ENCODE measurements around the gene PTN. TPM values are rescaled to one million over a fixed set of nuclear protein-coding genes. Genes with fewer than 3 reads are reported as not detected.

The PTN gene
- polyA plus RNA-seq, 2 of the 4 experiments (the other 2 are of a cell fraction) = not detected

GRCh38 chr7:137287651-137288258 is 55.8 kb downstream of the PTN start:
- POLR2A ChIA-PET = no interaction called here
- TF ChIP-seq HOXB13 (CRISPR knock-in tag; IDR thresholded peaks at IDR 0.05; ENCODE audit: low read depth) (no peak), PBX3 (IDR thresholded peaks at IDR 0.05) (no peak), ZNF302 (CRISPR knock-in tag; IDR thresholded peaks at IDR 0.05) (no peak), RNF2 (IDR thresholded peaks at IDR 0.05; ENCODE audit: borderline replicate concordance, low read depth) (no peak), FOXS1 (CRISPR knock-in tag; IDR thresholded peaks at IDR 0.05) (no peak), RAD21 (conservative IDR thresholded peaks at IDR 0.05 in 1 of 2, IDR thresholded peaks at IDR 0.05 in 1 of 2) (no peak), RCOR1 (IDR thresholded peaks at IDR 0.05; ENCODE audit: low read depth, low read length) (no peak), ZC3H11A (IDR thresholded peaks at IDR 0.05) (no peak), CBX2 (IDR thresholded peaks at IDR 0.05; ENCODE audit: borderline replicate concordance, low read depth) (no peak), KDM1A (IDR thresholded peaks at IDR 0.05; ENCODE audit: low read depth) (no peak), NPAS2 (CRISPR knock-in tag; IDR thresholded peaks at IDR 0.05; ENCODE audit: borderline replicate concordance) (no peak)
- FAIRE-seq (no peak), DNase-seq (ENCODE audit: low read depth in 1 of 2, low spot score in 1 of 2) (no peak), ATAC-seq (no peak)
- Histone ChIP-seq H3K4me3 (no peak overlapping the region), H3K4me2 (no peak overlapping the region), H3K4me1 (no peaks in the 10 kb centered on the region), H3K9me3 (no peaks in the 10 kb centered on the region), H3K27ac (no peak overlapping the region)
- WGBS (ENCODE audit: missing lambda C conversion rate) = 3% methylated on average over 3 of the region's 3 CpGs
- CTCF ChIA-PET = interaction anchor here (0.5 to 1.2 kb wide), 2 partner anchors 17 to 27 kb away, joined by 4 to 5 read pairs; no protein-coding TSS in a partner anchor

- FAIRE-seq (no peak), DNase-seq (ENCODE audit: low read depth in 1 of 2, low spot score in 1 of 2) (no peak), ATAC-seq (no peak)
- no peak overlapping the region for H3K4me3 ChIP-seq
- H3K27ac ChIP-seq = no peak overlapping the region
- ChIA-PET CTCF (no interaction called here), POLR2A (no interaction called here)
- H3K4me2 ChIP-seq = no peak overlapping the region
- 11% methylated on average over 6 of the region's 6 CpGs for WGBS (ENCODE audit: missing lambda C conversion rate)
- TF ChIP-seq HOXB5 (CRISPR knock-in tag; IDR thresholded peaks at IDR 0.05) = no peak
- TF ChIP-seq NPAS2 (CRISPR knock-in tag; IDR thresholded peaks at IDR 0.05; ENCODE audit: borderline replicate concordance) = no peak
- TF ChIP-seq EHF (CRISPR knock-in tag; IDR thresholded peaks at IDR 0.05) = no peak
- TF ChIP-seq RNF2 (IDR thresholded peaks at IDR 0.05; ENCODE audit: borderline replicate concordance, low read depth) = no peak
- TF ChIP-seq MAFK (IDR thresholded peaks at IDR 0.05; ENCODE audit: partially characterized antibody) = no peak
- no peak for TF ChIP-seq ESRRA (IDR thresholded peaks at IDR 0.05; ENCODE audit: borderline replicate concordance, low read length)
- no peaks in the 10 kb centered on the region for H3K4me1 ChIP-seq
- H3K9me3 ChIP-seq = no peaks in the 10 kb centered on the region
Observed at GRCh38 chr7:137283153-137283552, 60.4 kb downstream of the PTN start.

- H3K9me3 ChIP-seq = no peaks in the 10 kb centered on the region
- DNase-seq (ENCODE audit: low read depth in 1 of 2, low spot score in 1 of 2) (no peak), FAIRE-seq (no peak), ATAC-seq (no peak)
- ChIA-PET CTCF (no interaction called here), POLR2A (no interaction called here)
- H3K4me1 ChIP-seq = no peaks in the 10 kb centered on the region
- H3K27ac ChIP-seq = no peak overlapping the region
- no peak overlapping the region for H3K4me3 ChIP-seq
- no peak overlapping the region for H3K4me2 ChIP-seq
- TF ChIP-seq EHMT2 (IDR thresholded peaks at IDR 0.05; ENCODE audit: low read depth) (no peak), REST (IDR thresholded peaks at IDR 0.05) (no peak), E2F6 (IDR thresholded peaks at IDR 0.05; ENCODE audit: borderline replicate concordance, low read depth) (no peak), CEBPB (IDR thresholded peaks at IDR 0.05) (no peak), KDM5A (IDR thresholded peaks at IDR 0.05) (no peak), CHD2 (IDR thresholded peaks at IDR 0.05; ENCODE audit: low read length, partially characterized antibody) (no peak), ZNF302 (CRISPR knock-in tag; IDR thresholded peaks at IDR 0.05) (no peak), CTCF (IDR thresholded peaks at IDR 0.05) (no peak), ZFP36 (IDR thresholded peaks at IDR 0.05; ENCODE audit: borderline replicate concordance, partially characterized antibody) (no peak), HOXB13 (CRISPR knock-in tag; IDR thresholded peaks at IDR 0.05; ENCODE audit: low read depth) (no peak), USF2 (IDR thresholded peaks at IDR 0.05) (no peak), KDM1A (IDR thresholded peaks at IDR 0.05; ENCODE audit: low read depth) (no peak), RARB (CRISPR knock-in tag; IDR thresholded peaks at IDR 0.05) (no peak), FOXS1 (CRISPR knock-in tag; IDR thresholded peaks at IDR 0.05) (no peak), ESRRA (IDR thresholded peaks at IDR 0.05; ENCODE audit: borderline replicate concordance, low read length) (no peak), EHF (CRISPR knock-in tag; IDR thresholded peaks at IDR 0.05) (no peak), HDAC2 (IDR thresholded peaks at IDR 0.05) (no peak)
Observed at GRCh38 chr7:137282043-137282442, 61.5 kb downstream of the PTN start.
